ENCODE results near the gene COQ10A.
A peak's percentile ranks its signal among the peaks of the same experiment; 100 is the strongest.
"Not testable (repeated sequence)": the region's sequence is repeated elsewhere in the genome, so short reads cannot be mapped to it uniquely, and the experiment has no call there.

Gene COQ10A

DNA sequence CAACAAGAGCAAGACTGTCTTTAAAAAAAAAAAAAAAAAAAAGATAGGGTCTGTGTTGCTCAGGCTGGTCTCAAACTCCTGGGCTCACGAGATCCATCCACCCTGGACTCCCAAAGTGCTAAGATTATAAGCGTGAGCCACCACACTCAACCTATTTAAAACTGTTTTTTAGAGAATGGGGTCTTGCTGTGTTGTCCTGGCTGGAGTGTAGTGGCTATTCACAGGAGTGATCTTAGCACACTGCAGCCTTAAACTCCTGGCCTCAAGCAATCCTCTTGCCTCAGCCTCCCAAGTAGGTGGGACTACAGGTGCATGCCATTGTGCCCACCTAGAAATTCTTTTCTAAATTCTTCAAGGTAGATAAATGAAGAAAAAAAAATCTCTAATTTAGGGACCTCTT is 7.6 kb downstream of the COQ10A start:
- FAIRE-seq (no peak), DNase-seq (ENCODE audit: insufficient read length, low spot score) (no peak)
- no peak for TF ChIP-seq POLR2A (IDR thresholded peaks at IDR 0.05; ENCODE audit: low read depth, low read length)

GRCh38 chr12:56278905-56279304 is 12.2 kb downstream of the COQ10A start:
- FAIRE-seq = no peak
- DNase-seq (ENCODE audit: insufficient read length, low spot score) = no peak
- TF ChIP-seq POLR2A (IDR thresholded peaks at IDR 0.05; ENCODE audit: low read depth, low read length) = no peak

DNA sequence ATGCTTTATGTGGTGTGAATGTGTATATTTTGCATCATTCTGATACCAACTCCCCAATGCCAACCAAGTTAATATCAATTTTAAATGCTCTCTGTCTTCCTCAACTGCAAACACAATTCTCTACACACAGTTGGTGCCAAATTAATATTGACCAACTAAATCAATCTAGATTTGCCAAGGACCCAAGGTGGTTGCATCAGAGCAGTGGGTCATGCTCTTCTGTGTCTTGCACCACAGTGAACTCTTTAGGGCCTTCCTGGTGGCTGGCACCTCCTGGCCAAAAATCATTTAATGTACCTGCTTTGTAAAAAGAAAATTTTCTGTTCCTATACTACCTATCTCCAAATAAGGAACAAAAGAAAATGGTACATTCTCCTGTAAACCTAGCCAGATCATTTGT is 14.1 kb downstream of the COQ10A start:
- TF ChIP-seq POLR2A (IDR thresholded peaks at IDR 0.05; ENCODE audit: low read depth, low read length) = no peak
- FAIRE-seq (no peak), DNase-seq (ENCODE audit: insufficient read length, low spot score) (no peak)

GRCh38 chr12:56282030-56282429 is 15.3 kb downstream of the COQ10A start:
- DNase-seq (ENCODE audit: insufficient read length, low spot score) = no peak
- FAIRE-seq = no peak
- TF ChIP-seq POLR2A (IDR thresholded peaks at IDR 0.05; ENCODE audit: low read depth, low read length) = no peak

- FAIRE-seq (no peak), DNase-seq (ENCODE audit: insufficient read length, low spot score) (no peak)
- no peak for TF ChIP-seq POLR2A (IDR thresholded peaks at IDR 0.05; ENCODE audit: low read depth, low read length)
These were observed 15.8 kb downstream of the COQ10A start for GRCh38 chr12:56282579-56282978.

DNA sequence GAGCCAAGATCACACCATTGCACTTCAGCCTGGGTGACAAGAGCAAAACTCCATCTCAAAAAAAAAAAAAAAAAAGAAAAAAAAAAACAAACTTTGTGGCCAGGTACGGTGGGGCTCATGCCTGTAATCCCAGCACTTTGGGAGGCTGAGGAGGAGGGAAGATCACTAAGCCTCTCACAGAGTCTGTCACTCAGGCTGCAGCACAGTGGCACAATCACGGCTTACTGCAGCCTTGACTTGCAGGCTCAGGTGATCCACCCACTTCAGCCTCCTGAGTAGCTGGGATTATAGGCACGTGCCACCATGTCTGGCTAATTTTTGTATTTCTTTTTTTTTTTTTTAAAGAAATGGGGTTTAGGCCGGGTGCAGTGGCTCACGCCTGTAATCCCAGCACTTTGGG is 17.5 kb downstream of the COQ10A start:
- FAIRE-seq; DNase-seq (ENCODE audit: insufficient read length, low spot score): not testable (repeated sequence)

DNA sequence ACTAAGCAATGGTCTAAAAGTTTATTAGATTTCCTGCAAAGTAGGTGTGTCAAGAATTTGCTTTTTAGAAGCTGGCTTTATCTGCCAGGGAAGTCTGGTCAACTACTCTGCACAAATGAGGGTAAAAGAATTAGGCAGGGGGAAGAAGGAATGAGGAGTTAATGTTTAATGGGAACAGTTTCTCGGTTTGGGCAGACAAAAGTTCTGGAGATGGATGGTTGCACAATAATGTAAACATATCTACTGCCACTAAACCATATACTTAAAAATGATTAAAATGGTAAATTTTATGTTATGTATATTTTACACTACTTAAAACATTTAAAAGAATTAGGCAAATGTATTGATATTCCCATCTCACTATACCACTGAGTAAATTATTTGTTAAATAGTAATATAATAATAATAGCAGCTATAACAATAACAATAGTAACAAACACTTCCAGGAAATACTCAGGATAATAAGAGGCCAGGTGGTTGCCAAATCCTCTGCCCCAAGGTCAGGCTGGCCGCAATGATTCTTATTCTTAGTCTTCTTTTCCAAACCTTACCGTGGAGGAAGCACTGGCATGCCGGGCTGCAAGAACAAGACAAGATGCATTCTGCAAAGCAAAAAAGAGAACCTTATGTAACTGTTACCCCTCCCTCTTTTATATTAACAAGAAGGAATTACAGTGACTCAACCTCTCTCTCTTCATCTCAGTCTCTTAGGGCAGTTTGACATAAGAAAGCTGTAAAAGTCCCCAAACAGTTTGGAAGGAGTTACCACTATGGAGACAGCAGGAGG is 19.5 kb downstream of the COQ10A start:
- DNase-seq (ENCODE audit: insufficient read length, low spot score) (no peak), FAIRE-seq (no peak)
- no peak for TF ChIP-seq POLR2A (IDR thresholded peaks at IDR 0.05; ENCODE audit: low read depth, low read length)

- no peak for TF ChIP-seq POLR2A (IDR thresholded peaks at IDR 0.05; ENCODE audit: low read depth, low read length)
- DNase-seq (ENCODE audit: insufficient read length, low spot score) = no peak
- no peak for FAIRE-seq
These were observed 22.1 kb downstream of the COQ10A start for GRCh38 chr12:56288705-56289387.

- no peak for TF ChIP-seq POLR2A (IDR thresholded peaks at IDR 0.05; ENCODE audit: low read depth, low read length)
- DNase-seq (ENCODE audit: insufficient read length, low spot score) = no peak
- FAIRE-seq = no peak
These were observed 27.1 kb downstream of the COQ10A start for GRCh38 chr12:56293795-56294194.

DNA sequence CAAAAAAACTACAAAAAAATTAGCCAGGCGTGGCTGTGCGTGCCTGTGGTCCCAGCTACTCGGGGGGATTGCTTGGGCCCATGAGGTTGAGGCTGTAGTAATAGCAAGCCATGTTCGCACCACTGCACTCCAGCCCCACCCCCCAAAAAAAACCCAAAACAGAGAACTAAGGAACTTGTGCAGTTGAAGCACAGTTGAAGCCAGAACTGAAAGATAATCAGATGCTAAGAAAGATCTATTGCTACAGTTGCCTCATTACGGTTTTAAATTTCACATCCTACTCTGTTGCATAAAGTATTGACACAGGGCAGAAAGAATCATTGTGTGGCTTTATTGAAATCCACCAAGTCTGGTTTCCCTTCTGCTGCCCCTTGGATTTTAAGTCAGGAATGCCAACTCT is 29.6 kb downstream of the COQ10A start:
- TF ChIP-seq POLR2A (IDR thresholded peaks at IDR 0.05; ENCODE audit: low read depth, low read length) = no peak
- DNase-seq (ENCODE audit: insufficient read length, low spot score) = no peak
- no peak for FAIRE-seq

GRCh38 chr12:56297400-56297799 is 30.7 kb downstream of the COQ10A start:
- no peak for DNase-seq (ENCODE audit: insufficient read length, low spot score)
- no peak for FAIRE-seq
- TF ChIP-seq POLR2A (IDR thresholded peaks at IDR 0.05; ENCODE audit: low read depth, low read length) = no peak

GRCh38 chr12:56298828-56299227 is 32.1 kb downstream of the COQ10A start:
- FAIRE-seq = no peak
- no peak for TF ChIP-seq POLR2A (IDR thresholded peaks at IDR 0.05; ENCODE audit: low read depth, low read length)
- DNase-seq (ENCODE audit: insufficient read length, low spot score) = no peak

DNA sequence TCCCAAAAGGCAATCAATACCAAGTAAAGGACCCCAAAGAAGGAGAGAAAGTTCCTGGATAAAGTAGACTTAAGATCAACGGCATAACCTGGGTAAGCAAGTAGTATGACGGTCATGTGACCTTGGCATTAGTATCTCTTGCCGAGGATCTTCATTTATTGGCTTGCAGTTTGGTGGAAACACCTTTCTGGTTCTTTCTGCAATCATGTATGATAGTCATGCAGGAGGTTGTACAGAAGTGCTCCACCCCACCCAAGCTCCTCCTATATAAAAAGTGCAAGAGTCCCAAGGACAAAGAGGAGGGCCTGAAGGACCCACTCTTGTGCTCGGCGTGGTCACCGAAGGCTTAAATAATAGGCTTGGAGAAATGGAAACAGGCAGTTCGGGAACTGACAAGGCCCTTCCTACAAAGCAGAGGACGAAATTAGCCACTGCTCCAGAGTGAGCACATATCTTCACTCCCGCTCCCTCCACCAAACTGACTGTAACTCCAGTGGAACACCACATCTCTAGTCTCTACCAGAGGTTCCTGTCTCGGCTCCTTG is 32.6 kb downstream of the COQ10A start:
- DNase-seq (ENCODE audit: insufficient read length, low spot score) (no peak), FAIRE-seq (no peak)
- TF ChIP-seq POLR2A (IDR thresholded peaks at IDR 0.05; ENCODE audit: low read depth, low read length) = no peak

GRCh38 chr12:56299853-56300643 is 33.3 kb downstream of the COQ10A start, which contains the start of gene CS:
Gene CS (minus strand): TSS chr12:56300330. CDS start chr12:56300201, 129 bp downstream.
- peak; percentile 91 for DNase-seq (ENCODE audit: insufficient read length, low spot score)
- FAIRE-seq = peak; percentile 53
- peak; percentile 57 for TF ChIP-seq POLR2A (IDR thresholded peaks at IDR 0.05; ENCODE audit: low read depth, low read length)

All from H54 (cell line).